Vagina (tissue), 2 donors: ENCODE data around the gene NPAS3.

ENCODE experiments used
- POLR2A ChIP-seq, 2 donors: fragments of 450-650 bp; IDR thresholded peaks; one replicate each; pipeline ENCODE4 v1.6.1; 2017; ENCODE audit warnings: antibody characterized with exemption in 2 of 2, mild to moderate bottlenecking in 2 of 2, moderate library complexity in 2 of 2
- POLR2AphosphoS5 ChIP-seq, 2 donors: sonication (generic); formaldehyde crosslinking; IDR thresholded peaks; one replicate each; pipeline ENCODE4 v1.9.0; 2017; ENCODE audit warnings: antibody characterized with exemption in 2 of 2, mild to moderate bottlenecking in 2 of 2, low read depth in 1 of 2; ENCODE audit not compliant: insufficient read depth in 1 of 2
- TF ChIP-seq, protein P1 (sequence below), 3 experiments: fragments of 450-650 bp in 2 of 3; fragments of 200-600 bp in 1 of 3; sonication (generic) in 1 of 3; IDR thresholded peaks; one replicate each; pipeline ENCODE4 v1.5.1; 2017 to 2019; ENCODE audit warnings: antibody characterized with exemption in 3 of 3, mild to moderate bottlenecking in 2 of 3, moderate library complexity in 2 of 3

DNA sequence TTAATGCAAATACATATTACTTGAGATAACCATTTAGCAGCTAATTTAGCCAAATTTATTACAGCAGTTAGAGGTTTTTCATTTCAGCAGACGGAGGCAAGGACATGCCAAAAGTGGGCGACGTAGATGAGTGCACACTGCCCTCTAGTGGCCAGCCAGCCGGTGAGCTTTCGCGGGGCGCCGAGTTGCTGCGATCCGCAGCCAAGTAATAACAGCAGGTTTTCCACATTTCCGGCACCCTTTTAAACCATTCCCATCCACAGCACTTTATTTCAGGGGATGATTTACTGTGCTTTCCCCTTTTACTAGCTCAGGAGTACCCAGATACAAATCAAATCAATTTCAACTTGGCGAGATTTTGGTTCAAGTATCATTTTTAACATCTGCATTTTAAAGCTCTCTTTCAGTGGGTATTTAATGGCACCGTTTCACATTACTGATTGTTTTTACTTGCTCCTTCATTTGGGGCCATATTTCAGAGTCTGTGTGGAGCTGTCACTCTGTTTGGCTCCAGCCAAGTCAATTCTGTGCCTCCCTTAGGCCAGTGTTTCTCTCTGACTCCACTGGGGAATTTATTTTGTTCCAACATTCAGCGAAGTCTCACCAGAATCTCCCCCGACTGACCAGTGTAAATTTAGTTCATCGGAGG lies 854.2 kb downstream of the NPAS3 start:
- TF ChIP-seq, protein P1, sequence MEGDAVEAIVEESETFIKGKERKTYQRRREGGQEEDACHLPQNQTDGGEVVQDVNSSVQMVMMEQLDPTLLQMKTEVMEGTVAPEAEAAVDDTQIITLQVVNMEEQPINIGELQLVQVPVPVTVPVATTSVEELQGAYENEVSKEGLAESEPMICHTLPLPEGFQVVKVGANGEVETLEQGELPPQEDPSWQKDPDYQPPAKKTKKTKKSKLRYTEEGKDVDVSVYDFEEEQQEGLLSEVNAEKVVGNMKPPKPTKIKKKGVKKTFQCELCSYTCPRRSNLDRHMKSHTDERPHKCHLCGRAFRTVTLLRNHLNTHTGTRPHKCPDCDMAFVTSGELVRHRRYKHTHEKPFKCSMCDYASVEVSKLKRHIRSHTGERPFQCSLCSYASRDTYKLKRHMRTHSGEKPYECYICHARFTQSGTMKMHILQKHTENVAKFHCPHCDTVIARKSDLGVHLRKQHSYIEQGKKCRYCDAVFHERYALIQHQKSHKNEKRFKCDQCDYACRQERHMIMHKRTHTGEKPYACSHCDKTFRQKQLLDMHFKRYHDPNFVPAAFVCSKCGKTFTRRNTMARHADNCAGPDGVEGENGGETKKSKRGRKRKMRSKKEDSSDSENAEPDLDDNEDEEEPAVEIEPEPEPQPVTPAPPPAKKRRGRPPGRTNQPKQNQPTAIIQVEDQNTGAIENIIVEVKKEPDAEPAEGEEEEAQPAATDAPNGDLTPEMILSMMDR (IDR thresholded peaks at IDR 0.05) = peak; percentile 77 to 94 (median 86)
- TF ChIP-seq POLR2AphosphoS5 (IDR thresholded peaks at IDR 0.05; ENCODE audit: insufficient read depth in 1 of 2, low read depth in 1 of 2) (peak in 1 of 2 donors; percentile 28), POLR2A (IDR thresholded peaks at IDR 0.05) (no peak)
